Measurements from ENCODE around the gene LRRC73.

GRCh38 chr6:43494321-43494720, 15.8 kb downstream of the LRRC73 start:
- TF ChIP-seq CTCF (conservative IDR thresholded peaks at IDR 0.05) = no peak
- TF ChIP-seq EZH2 (IDR thresholded peaks at IDR 0.05; ENCODE audit: low read depth) = no peak

All from PC-9 (cell line).